GM12874 (cell line): Measurements from ENCODE around the gene NTMT2.

Experiments
- CTCF ChIP-seq: IDR thresholded peaks from 2 replicates; pipeline ENCODE4 v1.5.1; 2011; ENCODE audit warnings: low read depth, mild to moderate bottlenecking, control low read depth, low read length, moderate library complexity; ENCODE audit not compliant: insufficient read depth

The NTMT2 gene

GRCh38 chr1:170126696-170127095 is 19.1 kb upstream of the NTMT2 start:
- TF ChIP-seq CTCF: no peak

- no peak for TF ChIP-seq CTCF
Observed at GRCh38 chr1:170131450-170131849, 14.3 kb upstream of the NTMT2 start.

GRCh38 chr1:170131984-170132383 is 13.8 kb upstream of the NTMT2 start:
- no peak for TF ChIP-seq CTCF

GRCh38 chr1:170133766-170134495 is 11.8 kb upstream of the NTMT2 start:
- no peak for TF ChIP-seq CTCF

- TF ChIP-seq CTCF: no peak
Observed at GRCh38 chr1:170134521-170134920, 11.2 kb upstream of the NTMT2 start.

GRCh38 chr1:170140371-170140770 is 5.4 kb upstream of the NTMT2 start:
- no peak for TF ChIP-seq CTCF

GRCh38 chr1:170145061-170145460 is 698 bp upstream of the NTMT2 start:
- no peak for TF ChIP-seq CTCF
